HEK293 (cell line): ENCODE measurements around the gene CCDC190.

ENCODE experiments used
- CTCF ChIP-seq: fragments of 450-650 bp; formaldehyde crosslinking; IDR thresholded peaks from 2 replicates; pipeline ENCODE4 v1.5.1; 2016; ENCODE audit warnings: missing biosample characterization, missing genetic modification characterization
- KLF10 ChIP-seq: fragments of 450-650 bp; IDR thresholded peaks from 2 replicates; pipeline ENCODE4 v1.5.1; 2018; ENCODE audit warnings: missing biosample characterization, mild to moderate bottlenecking, missing genetic modification characterization
- TRIM28 ChIP-seq: IDR thresholded peaks from 2 replicates; pipeline ENCODE4 v1.6.1; 2011; ENCODE audit warnings: low read length, control low read depth, borderline replicate concordance
- ZEB2 ChIP-seq: fragments of 450-650 bp; formaldehyde crosslinking; IDR thresholded peaks from 2 replicates; pipeline ENCODE4 v1.5.1; 2016; ENCODE audit warnings: missing biosample characterization, missing genetic modification characterization
- ZNF311 ChIP-seq: fragments of 450-650 bp; formaldehyde crosslinking; IDR thresholded peaks from 2 replicates; pipeline ENCODE4 v1.5.1; 2017; ENCODE audit warnings: missing biosample characterization, missing genetic modification characterization, borderline replicate concordance
- ZNF37A ChIP-seq: fragments of 450-650 bp; IDR thresholded peaks from 2 replicates; pipeline ENCODE4 v1.5.1; 2018; ENCODE audit warnings: missing biosample characterization, missing genetic modification characterization
- TF ChIP-seq, protein P1 (sequence below): fragments of 450-650 bp; formaldehyde crosslinking; IDR thresholded peaks from 2 replicates; pipeline ENCODE4 v1.5.1; 2016; ENCODE audit warnings: missing biosample characterization, missing genetic modification characterization, low read depth

GRCh38 chr1:162861625-162862024, 650 bp upstream of the CCDC190 start:
- TF ChIP-seq TRIM28 (no peak), ZEB2 (tag by site-specific recombination) (no peak), CTCF (no peak), KLF10 (no peak), ZNF37A (tag by site-specific recombination) (no peak), ZNF311 (tag by site-specific recombination) (no peak)
- TF ChIP-seq, protein P1, sequence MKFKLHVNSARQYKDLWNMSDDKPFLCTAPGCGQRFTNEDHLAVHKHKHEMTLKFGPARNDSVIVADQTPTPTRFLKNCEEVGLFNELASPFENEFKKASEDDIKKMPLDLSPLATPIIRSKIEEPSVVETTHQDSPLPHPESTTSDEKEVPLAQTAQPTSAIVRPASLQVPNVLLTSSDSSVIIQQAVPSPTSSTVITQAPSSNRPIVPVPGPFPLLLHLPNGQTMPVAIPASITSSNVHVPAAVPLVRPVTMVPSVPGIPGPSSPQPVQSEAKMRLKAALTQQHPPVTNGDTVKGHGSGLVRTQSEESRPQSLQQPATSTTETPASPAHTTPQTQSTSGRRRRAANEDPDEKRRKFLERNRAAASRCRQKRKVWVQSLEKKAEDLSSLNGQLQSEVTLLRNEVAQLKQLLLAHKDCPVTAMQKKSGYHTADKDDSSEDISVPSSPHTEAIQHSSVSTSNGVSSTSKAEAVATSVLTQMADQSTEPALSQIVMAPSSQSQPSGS, result no peak
